ENCODE data around the gene SAMD4B. TPM values are rescaled to one million over a fixed set of nuclear protein-coding genes. Genes with fewer than 3 reads are reported as not detected.

The SAMD4B gene
- total and polyA plus RNA-seq, 10 of the 15 experiments (the other 5 are each of a cell fraction or from before 2014, with no cell fraction given), result 2.4 to 43.3 (median 23.9) TPM

DNA sequence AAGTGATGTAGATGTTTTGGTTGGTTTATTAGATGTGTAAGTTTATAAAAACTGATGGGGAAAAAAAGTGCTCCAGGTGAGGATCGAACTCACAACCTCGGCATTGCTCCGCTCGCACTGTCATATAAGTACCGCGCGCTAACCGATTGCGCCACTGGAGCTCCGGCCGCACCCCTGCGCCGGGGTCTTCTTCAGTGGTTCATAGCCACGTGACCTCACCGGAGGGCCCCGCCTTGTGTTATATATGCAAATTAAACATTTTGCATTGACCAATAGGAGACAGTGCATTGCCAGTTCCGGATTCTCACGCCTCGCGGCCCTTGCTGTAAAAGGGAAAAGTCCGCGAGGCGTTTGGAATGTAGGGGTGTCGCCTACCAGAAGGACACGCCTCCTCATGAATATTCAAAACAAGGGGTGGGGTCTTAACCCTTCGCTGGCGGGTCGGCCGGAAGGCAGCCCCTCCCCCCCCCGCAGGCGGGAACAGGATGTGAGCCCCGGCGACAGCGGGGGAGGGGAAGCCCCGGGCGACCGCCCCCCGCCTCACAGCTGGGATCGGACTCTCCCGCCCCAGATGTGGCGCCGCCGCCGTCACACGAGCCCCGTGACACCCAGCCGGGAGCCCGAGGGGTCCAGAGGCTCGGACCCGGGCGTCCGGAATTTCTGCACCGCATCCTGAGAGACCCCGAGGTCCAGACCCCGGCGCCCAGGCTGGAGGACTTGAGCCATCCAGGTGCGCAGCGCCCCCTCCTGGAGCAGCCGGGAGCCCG lies 70.1 kb downstream of the SAMD4B start, which contains the start of gene PLEKHG2 (continued):
- TF ChIP-seq BMI1 (IDR thresholded peaks at IDR 0.05; ENCODE audit: borderline replicate concordance) (no peak), ZNF687 (IDR thresholded peaks at IDR 0.05) (no peak; the same call in 1 of the 2 replicates), BACH1 (IDR thresholded peaks at IDR 0.05; ENCODE audit: borderline replicate concordance) (peak; percentile 71), SUZ12 (IDR thresholded peaks at IDR 0.05; ENCODE audit: unreplicated experiment) (no peak), HDGF (IDR thresholded peaks at IDR 0.05) (no peak), ZSCAN29 (IDR thresholded peaks at IDR 0.05) (peak; percentile 77), ZBTB33 (IDR thresholded peaks at IDR 0.05) (no peak), IRF4 (IDR thresholded peaks at IDR 0.05; ENCODE audit: low read depth, low read length) (peak; percentile 55; the same call in 1 of the 2 replicates), EZH2 (IDR thresholded peaks at IDR 0.05; ENCODE audit: borderline replicate concordance, control insufficient read depth, low read depth, low read length) (no peak), NKRF (conservative IDR thresholded peaks at IDR 0.05) (peak; percentile 95), POLR2AphosphoS5 (IDR thresholded peaks at IDR 0.05; ENCODE audit: low read length) (peak; percentile 96), STAT1 (conservative IDR thresholded peaks at IDR 0.05) (no peak; the same call in 1 of the 2 replicates), FOXK2 (IDR thresholded peaks at IDR 0.05) (no peak), MXI1 (IDR thresholded peaks at IDR 0.05; ENCODE audit: low read depth, low read length) (peak; percentile 33; the same call in 1 of the 2 replicates), CBFB (IDR thresholded peaks at IDR 0.05; ENCODE audit: low read depth) (peak; percentile 85; the same call in 1 of the 2 replicates), FOS (IDR thresholded peaks at IDR 0.05; ENCODE audit: borderline replicate concordance, extremely low read depth, insufficient read length) (no peak)
- TF ChIP-seq, protein P1, sequence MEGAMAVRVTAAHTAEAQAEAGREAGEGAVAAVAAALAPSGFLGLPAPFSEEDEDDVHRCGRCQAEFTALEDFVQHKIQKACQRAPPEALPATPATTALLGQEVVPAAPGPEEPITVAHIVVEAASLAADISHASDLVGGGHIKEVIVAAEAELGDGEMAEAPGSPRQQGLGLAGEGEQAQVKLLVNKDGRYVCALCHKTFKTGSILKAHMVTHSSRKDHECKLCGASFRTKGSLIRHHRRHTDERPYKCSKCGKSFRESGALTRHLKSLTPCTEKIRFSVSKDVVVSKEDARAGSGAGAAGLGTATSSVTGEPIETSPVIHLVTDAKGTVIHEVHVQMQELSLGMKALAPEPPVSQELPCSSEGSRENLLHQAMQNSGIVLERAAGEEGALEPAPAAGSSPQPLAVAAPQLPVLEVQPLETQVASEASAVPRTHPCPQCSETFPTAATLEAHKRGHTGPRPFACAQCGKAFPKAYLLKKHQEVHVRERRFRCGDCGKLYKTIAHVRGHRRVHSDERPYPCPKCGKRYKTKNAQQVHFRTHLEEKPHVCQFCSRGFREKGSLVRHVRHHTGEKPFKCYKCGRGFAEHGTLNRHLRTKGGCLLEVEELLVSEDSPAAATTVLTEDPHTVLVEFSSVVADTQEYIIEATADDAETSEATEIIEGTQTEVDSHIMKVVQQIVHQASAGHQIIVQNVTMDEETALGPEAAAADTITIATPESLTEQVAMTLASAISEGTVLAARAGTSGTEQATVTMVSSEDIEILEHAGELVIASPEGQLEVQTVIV (IDR thresholded peaks at IDR 0.05; ENCODE audit: borderline replicate concordance, partially characterized antibody), result peak; percentile 74
